ENCODE data around the gene ZNF208. TPM values are rescaled to one million over a fixed set of nuclear protein-coding genes. Genes with fewer than 3 reads are reported as not detected.

Gene ZNF208
- total RNA-seq, 2 donors from 2014 or later, result 4.4 to 36.6 TPM

GRCh38 chr19:21970466-21970865 lies 40.3 kb downstream of the ZNF208 start:
- DNase-seq, result no peak
- H3K9me3 ChIP-seq, result peaks cover 0 to 51% (median 0%) of the 10 kb centered on the region in 3 donors
- no peaks in the 10 kb centered on the region for H3K27me3 ChIP-seq
- no peak for ATAC-seq
- no peak overlapping the region for H3K27ac ChIP-seq
- no peaks in the 10 kb centered on the region for H3K36me3 ChIP-seq (replicated peaks in 1 of 2; ENCODE audit: insufficient read depth in 1 of 2, low read depth in 2 of 2)
- 66 to 80% methylated on average over 1 of the region's 1 CpG for WGBS, 2 donors
- H3K4me1 ChIP-seq, result no peaks in the 10 kb centered on the region
- no peak for TF ChIP-seq CTCF (IDR thresholded peaks at IDR 0.05)
- no peak for TF ChIP-seq POLR2A (IDR thresholded peaks at IDR 0.05)
- intact Hi-C loops (cut with DNase I), result no loop called here
- H3K4me3 ChIP-seq, result no peak overlapping the region

GRCh38 chr19:21947775-21948174 lies 63.0 kb downstream of the ZNF208 start:
- intact Hi-C loops (cut with DNase I), result no loop called here
- H3K9me3 ChIP-seq, result peaks cover 0 to 27% (median 4%) of the 10 kb centered on the region in 3 donors
- no peak for DNase-seq
- no peak overlapping the region for H3K27ac ChIP-seq
- H3K27me3 ChIP-seq, result no peaks in the 10 kb centered on the region
- no peak for TF ChIP-seq POLR2A (IDR thresholded peaks at IDR 0.05)
- TF ChIP-seq CTCF (IDR thresholded peaks at IDR 0.05), result no peak
- no peak for ATAC-seq
- H3K4me3 ChIP-seq, result no peak overlapping the region
- WGBS, 2 donors, result 40 to 57% methylated on average over 8 of the region's 8 CpGs
- H3K36me3 ChIP-seq (replicated peaks in 1 of 2; ENCODE audit: insufficient read depth in 1 of 2, low read depth in 2 of 2), result no peaks in the 10 kb centered on the region
- H3K4me1 ChIP-seq, result no peaks in the 10 kb centered on the region

- WGBS, 2 donors, result 64 to 76% methylated on average over 28 to 29 of the region's 30 CpGs
- H3K9me3 ChIP-seq, result peaks cover 0 to 16% (median 0%) of the 10 kb centered on the region in 3 donors
- H3K4me3 ChIP-seq, result no peak overlapping the region
- intact Hi-C loops (cut with DNase I), result no loop called here
- H3K27me3 ChIP-seq, result no peaks in the 10 kb centered on the region
- no peak overlapping the region for H3K27ac ChIP-seq
- no peaks in the 10 kb centered on the region for H3K4me1 ChIP-seq
- TF ChIP-seq CTCF (IDR thresholded peaks at IDR 0.05) (no peak), POLR2A (IDR thresholded peaks at IDR 0.05) (no peak)
- DNase-seq, result no peak
- no peak for ATAC-seq
- H3K36me3 ChIP-seq (replicated peaks in 1 of 2; ENCODE audit: insufficient read depth in 1 of 2, low read depth in 2 of 2), result no peaks in the 10 kb centered on the region
These were observed 70.1 kb downstream of the ZNF208 start for GRCh38 chr19:21940684-21941083.

GRCh38 chr19:21934593-21934992 lies 76.2 kb downstream of the ZNF208 start:
- intact Hi-C loops (cut with DNase I), result no loop called here
- no peaks in the 10 kb centered on the region for H3K27me3 ChIP-seq
- no peaks in the 10 kb centered on the region for H3K4me1 ChIP-seq
- no peak for DNase-seq
- 49 to 55% methylated on average over 4 of the region's 4 CpGs for WGBS, 2 donors
- H3K27ac ChIP-seq, result no peak overlapping the region
- ATAC-seq, result no peak
- no peaks in the 10 kb centered on the region for H3K36me3 ChIP-seq (replicated peaks in 1 of 2; ENCODE audit: insufficient read depth in 1 of 2, low read depth in 2 of 2)
- H3K9me3 ChIP-seq, result peaks cover 0 to 19% (median 0%) of the 10 kb centered on the region in 3 donors
- no peak overlapping the region for H3K4me3 ChIP-seq
- no peak for TF ChIP-seq CTCF (IDR thresholded peaks at IDR 0.05)
- no peak for TF ChIP-seq POLR2A (IDR thresholded peaks at IDR 0.05)

- Histone ChIP-seq H3K36me3 (replicated peaks in 1 of 2; ENCODE audit: insufficient read depth in 1 of 2, low read depth in 2 of 2) (no peaks in the 10 kb centered on the region), H3K9me3 (peaks cover 0 to 19% (median 0%) of the 10 kb centered on the region in 3 donors), H3K4me1 (no peaks in the 10 kb centered on the region), H3K27me3 (no peaks in the 10 kb centered on the region), H3K4me3 (no peak overlapping the region), H3K27ac (no peak overlapping the region)
- DNase-seq (no peak), ATAC-seq (no peak)
- no peak for TF ChIP-seq CTCF (IDR thresholded peaks at IDR 0.05)
- no peak for TF ChIP-seq POLR2A (IDR thresholded peaks at IDR 0.05)
- 86 to 89% methylated on average over 5 of the region's 5 CpGs for WGBS, 2 donors
- intact Hi-C loops (cut with DNase I), result no loop called here
These were observed 76.6 kb downstream of the ZNF208 start for GRCh38 chr19:21934131-21934530.
